Measurements from ENCODE around the gene SYAP1. TPM values are rescaled to one million over a fixed set of nuclear protein-coding genes. Genes with fewer than 3 reads are reported as not detected.

The SYAP1 gene
- total and polyA plus RNA-seq, 9 of the 15 experiments (the other 6 are each of a cell fraction or from before 2014, with no cell fraction given), result 5.7 to 35.3 (median 27.6) TPM

GRCh38 chrX:16788477-16788876 is 69.1 kb downstream of the SYAP1 start (continued):
- no peak for TF ChIP-seq AFF4 (CRISPR knock-in tag; IDR thresholded peaks at IDR 0.05)
- TF ChIP-seq EZH2 (IDR thresholded peaks at IDR 0.05; ENCODE audit: borderline replicate concordance, low read depth, low read length), result no peak
- peak; percentile 77 for TF ChIP-seq ATF3 (IDR thresholded peaks at IDR 0.05)
- TF ChIP-seq ATF3 (CRISPR knock-in tag; conservative IDR thresholded peaks at IDR 0.05), result no peak
- no peak for TF ChIP-seq TEAD4 (IDR thresholded peaks at IDR 0.05; ENCODE audit: low read length)
- no peak for TF ChIP-seq TEAD4 (CRISPR knock-in tag; IDR thresholded peaks at IDR 0.05; ENCODE audit: borderline replicate concordance)
- TF ChIP-seq CBX5 (IDR thresholded peaks at IDR 0.05; ENCODE audit: borderline replicate concordance, low read depth), result no peak
- no peak for TF ChIP-seq ZC3H4 (CRISPR knock-in tag; IDR thresholded peaks at IDR 0.05; ENCODE audit: borderline replicate concordance)
- TF ChIP-seq DPF2 (IDR thresholded peaks at IDR 0.05), result no peak
- TF ChIP-seq MCM3 (IDR thresholded peaks at IDR 0.05), result no peak
- no peak for TF ChIP-seq HOXB6 (CRISPR knock-in tag; IDR thresholded peaks at IDR 0.05; ENCODE audit: borderline replicate concordance)
- TF ChIP-seq SIRT6 (IDR thresholded peaks at IDR 0.05; ENCODE audit: low read depth, low read length), result no peak
- TF ChIP-seq SIN3B (IDR thresholded peaks at IDR 0.05; ENCODE audit: low read depth), result no peak
- no peak for TF ChIP-seq ZFX (CRISPR knock-in tag; IDR thresholded peaks at IDR 0.05)
- TF ChIP-seq ZBTB5 (IDR thresholded peaks at IDR 0.05), result no peak
- TF ChIP-seq, protein P1, sequence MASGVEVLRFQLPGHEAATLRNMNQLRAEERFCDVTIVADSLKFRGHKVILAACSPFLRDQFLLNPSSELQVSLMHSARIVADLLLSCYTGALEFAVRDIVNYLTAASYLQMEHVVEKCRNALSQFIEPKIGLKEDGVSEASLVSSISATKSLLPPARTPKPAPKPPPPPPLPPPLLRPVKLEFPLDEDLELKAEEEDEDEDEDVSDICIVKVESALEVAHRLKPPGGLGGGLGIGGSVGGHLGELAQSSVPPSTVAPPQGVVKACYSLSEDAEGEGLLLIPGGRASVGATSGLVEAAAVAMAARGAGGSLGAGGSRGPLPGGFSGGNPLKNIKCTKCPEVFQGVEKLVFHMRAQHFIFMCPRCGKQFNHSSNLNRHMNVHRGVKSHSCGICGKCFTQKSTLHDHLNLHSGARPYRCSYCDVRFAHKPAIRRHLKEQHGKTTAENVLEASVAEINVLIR (CRISPR knock-in tag; IDR thresholded peaks at IDR 0.05), result no peak
- TF ChIP-seq STAT5B (CRISPR knock-in tag; IDR thresholded peaks at IDR 0.05), result no peak
- no peak for TF ChIP-seq POLR3G (IDR thresholded peaks at IDR 0.05; ENCODE audit: extremely low read depth, insufficient read length, insufficient replicate concordance)
- no peak for TF ChIP-seq GTF3C2 (IDR thresholded peaks at IDR 0.05; ENCODE audit: borderline replicate concordance, extremely low read depth, insufficient read length)

Data from K562 (cell line).